GM13977 (cell line): ENCODE measurements around the gene BUD31.

Source experiments
- DNase-seq: peaks from one replicate; pipeline ENCODE4 v3.0.0; 2012; ENCODE audit warnings: low spot score
- in situ Hi-C: fragments of 300-500 bp; cut with MboI; formaldehyde crosslinking; loops from one replicate; pipeline ENCODE4 v1.12.0; 2022; ENCODE audit warnings: low sequenced_read_pairs, low pct_unique_long_range_greater_than_20kb, mixed read lengths, inconsistent platforms; ENCODE audit not compliant: unreplicated experiment
- TF ChIP-seq, protein P1 (sequence below): IDR thresholded peaks from 2 replicates; pipeline ENCODE4 v1.5.1; 2012; ENCODE audit warnings: mild to moderate bottlenecking, control low read depth; ENCODE audit not compliant: insufficient read depth; ENCODE audit errors: extremely low read depth, missing control alignments

The BUD31 gene

DNA sequence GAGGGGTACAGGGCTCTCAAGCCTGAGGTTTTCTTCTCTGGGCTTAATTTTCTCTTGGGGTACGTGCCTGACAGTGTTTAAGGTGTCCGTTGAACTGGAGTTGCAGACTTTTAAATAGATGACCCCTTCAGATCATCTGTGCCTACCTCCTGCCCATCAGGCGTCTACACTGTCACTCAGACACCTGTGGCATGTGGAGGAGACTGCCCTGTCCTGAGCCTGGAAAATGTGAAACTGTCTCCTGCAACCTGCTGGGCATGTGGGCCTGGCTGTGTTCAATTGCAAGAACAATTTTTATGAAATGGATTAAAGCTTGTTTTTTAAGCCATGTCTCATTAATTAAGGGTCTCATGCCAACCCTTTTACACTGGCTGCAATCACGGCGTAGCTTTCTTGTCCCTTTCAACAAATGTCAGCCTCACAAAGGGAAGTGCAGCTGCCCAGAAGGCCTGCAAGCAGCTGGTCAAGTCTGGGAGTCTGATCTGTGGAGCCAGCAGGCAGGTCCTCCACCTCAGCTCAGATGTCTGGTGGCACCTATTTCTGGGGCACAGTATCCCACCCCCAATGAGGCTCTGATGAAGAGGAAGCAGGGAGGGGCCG, 48.4 kb downstream of the BUD31 start:
- in situ Hi-C loops, result no loop called here
- TF ChIP-seq, protein P1, sequence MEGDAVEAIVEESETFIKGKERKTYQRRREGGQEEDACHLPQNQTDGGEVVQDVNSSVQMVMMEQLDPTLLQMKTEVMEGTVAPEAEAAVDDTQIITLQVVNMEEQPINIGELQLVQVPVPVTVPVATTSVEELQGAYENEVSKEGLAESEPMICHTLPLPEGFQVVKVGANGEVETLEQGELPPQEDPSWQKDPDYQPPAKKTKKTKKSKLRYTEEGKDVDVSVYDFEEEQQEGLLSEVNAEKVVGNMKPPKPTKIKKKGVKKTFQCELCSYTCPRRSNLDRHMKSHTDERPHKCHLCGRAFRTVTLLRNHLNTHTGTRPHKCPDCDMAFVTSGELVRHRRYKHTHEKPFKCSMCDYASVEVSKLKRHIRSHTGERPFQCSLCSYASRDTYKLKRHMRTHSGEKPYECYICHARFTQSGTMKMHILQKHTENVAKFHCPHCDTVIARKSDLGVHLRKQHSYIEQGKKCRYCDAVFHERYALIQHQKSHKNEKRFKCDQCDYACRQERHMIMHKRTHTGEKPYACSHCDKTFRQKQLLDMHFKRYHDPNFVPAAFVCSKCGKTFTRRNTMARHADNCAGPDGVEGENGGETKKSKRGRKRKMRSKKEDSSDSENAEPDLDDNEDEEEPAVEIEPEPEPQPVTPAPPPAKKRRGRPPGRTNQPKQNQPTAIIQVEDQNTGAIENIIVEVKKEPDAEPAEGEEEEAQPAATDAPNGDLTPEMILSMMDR, result no peak
- DNase-seq, result no peak

DNA sequence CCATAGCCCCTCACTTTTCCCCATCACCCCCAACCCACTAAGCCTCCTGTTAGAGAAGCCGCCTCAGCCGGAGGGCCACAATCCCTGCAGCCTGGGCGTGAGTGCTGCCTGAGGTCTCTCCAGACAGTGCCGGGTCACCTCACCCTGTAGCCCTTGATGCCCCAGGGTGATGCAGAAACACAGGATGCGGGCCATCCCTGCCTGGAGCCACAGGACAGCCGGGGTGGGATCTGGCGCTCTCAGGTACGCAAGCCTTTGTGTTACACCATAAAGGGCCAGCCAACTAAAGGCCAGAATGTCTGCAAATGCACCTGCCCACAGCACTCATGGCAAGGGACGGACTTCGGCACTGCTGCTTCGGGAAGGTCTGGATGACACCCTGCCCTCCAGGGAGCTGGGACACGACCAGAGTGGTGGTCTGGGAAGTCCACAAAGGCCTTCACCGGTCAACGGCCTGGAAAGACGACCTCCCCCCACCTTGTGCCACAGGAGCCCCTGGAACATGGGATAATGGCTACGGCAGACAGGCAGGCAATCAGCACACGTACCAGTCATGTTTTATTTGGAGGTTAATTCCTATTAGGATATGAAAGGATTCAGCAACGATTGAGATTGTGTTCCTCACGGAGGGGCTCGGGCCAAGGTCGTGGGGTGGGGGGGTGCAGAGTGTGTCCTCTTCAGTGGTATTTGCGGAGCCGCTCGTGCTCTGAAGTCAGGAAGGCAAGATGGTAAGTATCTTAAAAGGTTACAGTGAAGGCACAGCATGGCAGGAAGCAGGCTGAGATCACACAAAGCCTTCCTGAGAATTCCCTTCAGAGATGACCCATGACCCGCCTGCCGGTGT, 49.1 kb downstream of the BUD31 start:
- DNase-seq, result no peak
- TF ChIP-seq, protein P1, result no peak
- in situ Hi-C loops, result no loop called here

DNA sequence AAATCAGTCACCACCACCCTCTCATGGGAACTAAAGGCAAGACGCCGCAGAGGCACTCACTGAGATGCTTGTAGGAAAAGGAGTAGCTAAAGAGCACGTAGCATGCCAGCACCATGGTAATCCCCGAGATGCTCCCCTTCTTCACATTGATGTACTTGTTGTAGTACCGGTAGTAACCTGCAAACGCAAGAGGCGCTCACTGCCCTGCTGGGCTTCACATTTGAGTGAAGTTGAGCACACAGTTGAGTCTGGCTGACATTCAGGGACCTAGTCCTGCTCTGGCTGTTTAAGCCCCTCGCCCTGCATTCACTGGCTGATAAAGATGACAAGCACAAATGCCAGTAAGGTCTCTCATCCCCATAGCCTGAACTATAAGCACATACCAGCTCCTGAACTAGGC, 50.3 kb downstream of the BUD31 start:
- DNase-seq, result no peak
- in situ Hi-C loops, result no loop called here
- TF ChIP-seq, protein P1, result peak; percentile 31

DNA sequence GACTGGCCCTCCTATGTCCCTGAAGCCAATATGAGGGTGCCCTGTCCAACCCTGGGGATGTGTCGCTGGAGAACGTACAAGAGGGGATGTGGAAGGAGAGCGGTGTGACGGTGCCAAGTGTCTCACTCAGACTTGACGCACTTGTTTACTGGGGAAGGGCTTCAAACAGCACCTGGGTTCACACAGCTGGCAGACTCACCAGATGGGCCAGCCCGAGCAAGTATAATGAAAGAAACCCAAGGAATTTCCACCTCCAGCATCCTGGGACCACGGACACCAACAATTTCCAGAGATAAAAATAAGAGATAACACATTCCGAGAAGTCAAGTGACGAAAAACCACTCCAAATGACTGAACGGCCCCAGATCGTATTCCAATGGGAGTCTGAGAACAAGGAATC, 51.9 kb downstream of the BUD31 start:
- in situ Hi-C loops, result no loop called here
- TF ChIP-seq, protein P1, result no peak
- DNase-seq, result no peak

DNA sequence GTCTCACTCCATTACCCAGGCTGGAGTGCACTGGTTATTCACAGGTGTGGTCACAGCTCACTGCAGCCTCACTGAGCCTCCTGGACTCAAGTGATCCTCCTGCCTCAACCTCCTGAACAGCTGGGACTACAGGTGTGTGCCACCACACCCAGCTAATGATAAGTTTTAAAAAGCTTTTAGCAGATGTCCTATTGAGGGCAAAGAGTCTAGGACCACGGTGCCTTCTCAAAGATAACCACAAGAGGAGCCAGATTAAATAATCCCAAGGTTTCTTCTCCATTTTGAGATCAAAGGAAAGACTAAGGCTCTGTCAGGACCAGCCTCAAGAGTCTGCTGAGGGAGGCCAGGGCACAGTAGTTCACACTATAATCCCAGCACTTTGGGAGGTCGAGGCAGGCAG, 52.5 kb downstream of the BUD31 start:
- no peak for DNase-seq
- in situ Hi-C loops, result no loop called here
- TF ChIP-seq, protein P1, result no peak

DNA sequence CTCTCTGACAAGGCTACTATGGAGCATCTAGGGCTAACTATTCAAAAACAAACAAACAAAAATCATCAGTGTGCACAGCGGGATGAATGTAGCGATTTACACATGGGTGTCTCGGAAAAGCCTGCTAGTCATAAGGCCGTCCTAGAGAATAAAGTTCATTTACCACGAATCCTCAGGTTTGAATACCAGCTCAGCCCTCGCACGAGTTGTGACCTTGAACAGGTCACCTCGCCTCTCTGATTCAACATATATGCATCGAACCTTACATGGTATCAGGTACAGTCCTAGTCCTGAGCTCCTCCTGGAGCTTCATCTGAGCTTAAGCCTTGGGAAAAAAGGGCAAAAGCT, 56.6 kb downstream of the BUD31 start:
- TF ChIP-seq, protein P1, result no peak
- DNase-seq, result no peak
- in situ Hi-C loops, result no loop called here
